MM.1S (cell line): ENCODE results near the gene EVL.

Source experiments
- EZH2 ChIP-seq: fragments of 300-600 bp; sonication (generic); optimal IDR thresholded peaks from 2 replicates; pipeline ENCODE3; 2017; ENCODE audit warnings: low read depth, mild to moderate bottlenecking, antibody characterized with exemption, low read length, mixed read lengths
- EZH2phosphoT487 ChIP-seq: fragments of 300-600 bp; sonication (generic); IDR thresholded peaks from 2 replicates; pipeline ENCODE4 v1.6.1; 2018; ENCODE audit warnings: antibody characterized with exemption, low read length
- TF ChIP-seq, protein P1 (sequence below): fragments of 300-600 bp; sonication (generic); IDR thresholded peaks from 2 replicates; pipeline ENCODE4 v1.5.1; 2016; ENCODE audit warnings: antibody characterized with exemption, low read length, mixed read lengths

DNA sequence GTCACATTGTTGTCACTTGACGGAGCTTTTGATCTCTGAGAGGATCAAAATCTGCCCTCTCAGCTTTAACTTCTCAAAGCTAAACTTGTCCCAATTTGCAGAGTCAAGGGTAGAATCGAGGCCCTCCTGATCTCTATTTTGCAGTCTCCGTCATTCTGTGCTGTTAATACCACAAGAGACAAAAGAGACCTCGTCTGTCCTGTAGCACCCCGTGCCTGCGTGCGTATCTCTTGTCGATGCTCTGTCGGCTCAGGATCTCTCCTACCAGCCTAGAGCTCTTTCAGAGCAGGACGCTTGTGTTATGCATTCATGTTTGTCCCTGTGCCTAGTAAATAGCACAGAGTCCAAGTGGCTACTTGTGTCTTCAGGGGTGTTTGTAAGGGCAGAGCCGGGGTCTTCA lies 5.1 kb downstream of the EVL start:
- TF ChIP-seq, protein P1, sequence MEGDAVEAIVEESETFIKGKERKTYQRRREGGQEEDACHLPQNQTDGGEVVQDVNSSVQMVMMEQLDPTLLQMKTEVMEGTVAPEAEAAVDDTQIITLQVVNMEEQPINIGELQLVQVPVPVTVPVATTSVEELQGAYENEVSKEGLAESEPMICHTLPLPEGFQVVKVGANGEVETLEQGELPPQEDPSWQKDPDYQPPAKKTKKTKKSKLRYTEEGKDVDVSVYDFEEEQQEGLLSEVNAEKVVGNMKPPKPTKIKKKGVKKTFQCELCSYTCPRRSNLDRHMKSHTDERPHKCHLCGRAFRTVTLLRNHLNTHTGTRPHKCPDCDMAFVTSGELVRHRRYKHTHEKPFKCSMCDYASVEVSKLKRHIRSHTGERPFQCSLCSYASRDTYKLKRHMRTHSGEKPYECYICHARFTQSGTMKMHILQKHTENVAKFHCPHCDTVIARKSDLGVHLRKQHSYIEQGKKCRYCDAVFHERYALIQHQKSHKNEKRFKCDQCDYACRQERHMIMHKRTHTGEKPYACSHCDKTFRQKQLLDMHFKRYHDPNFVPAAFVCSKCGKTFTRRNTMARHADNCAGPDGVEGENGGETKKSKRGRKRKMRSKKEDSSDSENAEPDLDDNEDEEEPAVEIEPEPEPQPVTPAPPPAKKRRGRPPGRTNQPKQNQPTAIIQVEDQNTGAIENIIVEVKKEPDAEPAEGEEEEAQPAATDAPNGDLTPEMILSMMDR, result no peak
- TF ChIP-seq EZH2phosphoT487 (no peak), EZH2 (no peak)
